ENCODE results near the gene MRPS34.
"Not testable (repeated sequence)": the region's sequence is repeated elsewhere in the genome, so short reads cannot be mapped to it uniquely, and the experiment has no call there.

The MRPS34 gene

DNA sequence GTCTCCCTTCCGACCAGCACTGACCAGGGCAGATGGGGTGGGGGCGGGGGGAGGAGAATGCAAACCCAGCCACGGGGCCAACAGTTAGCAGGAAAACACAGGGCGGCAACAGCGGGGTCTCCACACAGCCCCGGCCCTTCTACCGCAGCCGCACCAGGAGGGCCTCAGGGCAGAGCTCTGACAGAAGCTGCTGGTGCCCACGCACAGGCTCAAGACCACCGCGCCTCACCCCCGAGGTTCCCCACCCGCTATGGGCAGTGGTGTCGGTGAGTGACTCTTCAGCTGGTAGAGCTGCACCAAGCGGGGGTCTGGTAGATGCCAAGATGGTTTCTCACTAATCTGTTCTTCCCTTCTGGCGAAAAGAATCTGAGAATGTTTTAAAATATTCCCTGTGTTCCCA is 37.6 kb upstream of the MRPS34 start:
- DNase-seq (ENCODE audit: low read depth): no peak
- H3K4me3 ChIP-seq (ENCODE audit: control insufficient read depth, low read depth, low read length): no peak overlapping the region
- TF ChIP-seq CTCF (conservative IDR thresholded peaks at IDR 0.05; ENCODE audit: control insufficient read depth, insufficient read depth, low read depth, low read length): no peak

GRCh38 chr16:1810106-1810505 is 37.2 kb upstream of the MRPS34 start:
- no peak for DNase-seq (ENCODE audit: low read depth)
- H3K4me3 ChIP-seq (ENCODE audit: control insufficient read depth, low read depth, low read length): no peak overlapping the region
- TF ChIP-seq CTCF (conservative IDR thresholded peaks at IDR 0.05; ENCODE audit: control insufficient read depth, insufficient read depth, low read depth, low read length): no peak

DNA sequence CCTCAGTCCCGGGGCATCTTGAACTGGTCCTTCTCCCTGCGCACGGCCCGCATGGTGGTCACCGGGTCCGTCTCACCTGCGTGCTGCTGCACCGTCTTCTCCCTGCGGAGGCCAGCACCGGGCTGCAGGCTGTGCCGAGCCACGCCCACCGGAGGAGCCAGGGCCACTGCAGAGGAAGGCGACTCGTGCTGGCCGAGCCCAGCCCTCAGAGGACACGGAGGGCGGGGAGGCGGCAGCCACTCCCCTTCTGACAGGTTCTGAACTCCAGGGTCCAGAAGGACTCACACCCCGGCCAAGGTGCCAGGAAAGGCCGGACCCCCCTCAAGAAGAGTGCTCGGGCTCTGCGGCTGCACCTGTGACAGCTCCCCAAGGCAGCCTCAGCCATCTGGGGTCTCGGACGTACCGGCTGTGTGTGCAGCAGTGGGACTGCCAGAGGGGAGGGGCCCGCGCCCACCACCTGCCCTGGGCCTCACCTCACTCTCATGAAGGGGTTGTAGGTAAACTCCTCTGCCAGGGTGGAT is 36.4 kb upstream of the MRPS34 start:
- DNase-seq (ENCODE audit: low read depth): no peak
- TF ChIP-seq CTCF (conservative IDR thresholded peaks at IDR 0.05; ENCODE audit: control insufficient read depth, insufficient read depth, low read depth, low read length): no peak
- H3K4me3 ChIP-seq (ENCODE audit: control insufficient read depth, low read depth, low read length): no peak overlapping the region

GRCh38 chr16:1808691-1809090 is 35.8 kb upstream of the MRPS34 start:
- no peak for TF ChIP-seq CTCF (conservative IDR thresholded peaks at IDR 0.05; ENCODE audit: control insufficient read depth, insufficient read depth, low read depth, low read length)
- H3K4me3 ChIP-seq (ENCODE audit: control insufficient read depth, low read depth, low read length): no peak overlapping the region
- no peak for DNase-seq (ENCODE audit: low read depth)

GRCh38 chr16:1807626-1808025 is 34.7 kb upstream of the MRPS34 start:
- no peak overlapping the region for H3K4me3 ChIP-seq (ENCODE audit: control insufficient read depth, low read depth, low read length)
- no peak for DNase-seq (ENCODE audit: low read depth)
- TF ChIP-seq CTCF (conservative IDR thresholded peaks at IDR 0.05; ENCODE audit: control insufficient read depth, insufficient read depth, low read depth, low read length): no peak

- H3K4me3 ChIP-seq (ENCODE audit: control insufficient read depth, low read depth, low read length): no peak overlapping the region
- DNase-seq (ENCODE audit: low read depth): no peak
- TF ChIP-seq CTCF (conservative IDR thresholded peaks at IDR 0.05; ENCODE audit: control insufficient read depth, insufficient read depth, low read depth, low read length): no peak
Measured at GRCh38 chr16:1800701-1801100, 27.8 kb upstream of the MRPS34 start.

DNA sequence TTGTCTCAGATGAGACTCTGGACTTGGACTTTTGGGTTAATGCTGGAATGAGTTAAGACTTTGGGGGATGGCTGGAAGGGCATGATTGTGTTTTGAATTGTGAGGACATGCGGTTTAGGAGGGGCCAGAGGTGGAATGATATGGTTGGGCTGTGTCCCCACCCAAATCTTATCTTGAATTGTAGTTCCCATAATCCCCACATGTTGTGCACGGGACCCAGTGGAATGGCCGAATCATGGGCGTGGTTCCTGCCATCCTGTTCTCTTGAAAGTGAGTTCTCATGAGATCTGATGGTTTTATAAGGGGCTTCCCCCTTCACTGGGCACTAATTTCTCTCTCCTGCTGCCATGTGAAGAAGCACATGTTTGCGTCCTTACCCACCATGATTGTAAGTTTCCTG is 26.3 kb upstream of the MRPS34 start:
- DNase-seq (ENCODE audit: low read depth); H3K4me3 ChIP-seq (ENCODE audit: control insufficient read depth, low read depth, low read length): not testable (repeated sequence)

All from fibroblast of mammary gland (primary cell).